Astrocyte (in vitro differentiated cells and primary cell): ENCODE measurements around the gene ENKUR. TPM values are rescaled to one million over a fixed set of nuclear protein-coding genes. Genes with fewer than 3 reads are reported as not detected.

Experiments used
- DNase-seq: peaks from one replicate; pipeline ENCODE4 v3.0.0-alpha.2; 2010; ENCODE audit warnings: low read depth
- FAIRE-seq: peaks from 2 replicates; lab custom pipeline; 2011; peaks lifted over from hg19 to GRCh38; lab: Jason Lieb, UNC
- H2AFZ ChIP-seq: 2 replicates; pipeline ENCODE4 v1.6.0; 2012; ENCODE audit warnings: low read depth, low read length, inconsistent platforms
- H3K27ac ChIP-seq: 2 replicates; pipeline ENCODE4 v1.5.1; 2011; ENCODE audit warnings: low read depth, low read length, inconsistent platforms
- H3K27me3 ChIP-seq: 2 replicates; pipeline ENCODE4 v1.6.0; 2011; ENCODE audit warnings: low read length, inconsistent platforms; ENCODE audit not compliant: insufficient read depth
- H3K36me3 ChIP-seq: 2 replicates; pipeline ENCODE4 v1.5.1; 2011; ENCODE audit warnings: low read length, inconsistent platforms; ENCODE audit not compliant: insufficient read depth
- H3K4me1 ChIP-seq: 2 replicates; pipeline ENCODE4 v1.5.1; 2011; ENCODE audit warnings: low read length, inconsistent platforms; ENCODE audit not compliant: insufficient read depth
- H3K4me2 ChIP-seq: 2 replicates; pipeline ENCODE4 v1.6.0; 2012; ENCODE audit warnings: low read length, inconsistent platforms
- H3K4me3 ChIP-seq: 2 replicates; pipeline ENCODE4 v1.5.1; 2011; ENCODE audit warnings: low read depth, mild to moderate bottlenecking, low read length, inconsistent platforms; ENCODE audit not compliant: insufficient read depth
- H3K79me2 ChIP-seq: 2 replicates; pipeline ENCODE4 v1.6.0; 2012; ENCODE audit warnings: mild to moderate bottlenecking, low read length, inconsistent platforms; ENCODE audit not compliant: insufficient read depth
- H3K9ac ChIP-seq: 2 replicates; pipeline ENCODE4 v1.6.0; 2012; ENCODE audit warnings: mild to moderate bottlenecking, low read length, inconsistent platforms
- H3K9me3 ChIP-seq: 2 replicates; pipeline ENCODE4 v1.5.1; 2012; ENCODE audit warnings: low read depth, mild to moderate bottlenecking, low read length, inconsistent platforms; ENCODE audit not compliant: insufficient read depth
- H4K20me1 ChIP-seq: 2 replicates; pipeline ENCODE4 v1.6.0; 2012; ENCODE audit warnings: low read length, inconsistent platforms; ENCODE audit not compliant: insufficient read depth
- H3K27ac Mint-ChIP-seq: one replicate; pipeline ENCODE4 v1.8.0; 2021; ENCODE audit warnings: mild to moderate bottlenecking, mixed read lengths; ENCODE audit not compliant: unreplicated experiment
- H3K27me3 Mint-ChIP-seq: one replicate; pipeline ENCODE4 v1.8.0; 2021; ENCODE audit warnings: low read depth, mixed read lengths; ENCODE audit not compliant: unreplicated experiment
- H3K36me3 Mint-ChIP-seq: one replicate; pipeline ENCODE4 v1.8.0; 2021; ENCODE audit warnings: low read depth, mixed read lengths; ENCODE audit not compliant: unreplicated experiment
- H3K4me1 Mint-ChIP-seq: one replicate; pipeline ENCODE4 v1.8.0; 2021; ENCODE audit warnings: low read depth, mixed read lengths; ENCODE audit not compliant: unreplicated experiment
- H3K4me3 Mint-ChIP-seq: one replicate; pipeline ENCODE4 v1.8.0; 2021; ENCODE audit warnings: mild to moderate bottlenecking, moderate library complexity, mixed read lengths; ENCODE audit not compliant: unreplicated experiment
- H3K9me3 Mint-ChIP-seq: one replicate; pipeline ENCODE4 v1.8.0; 2021; ENCODE audit warnings: mild to moderate bottlenecking, mixed read lengths; ENCODE audit not compliant: unreplicated experiment
- CTCF ChIP-seq: IDR thresholded peaks from 2 replicates; pipeline ENCODE4 v1.5.1; 2011; ENCODE audit warnings: low read depth, mild to moderate bottlenecking, inconsistent platforms, low read length, moderate library complexity; ENCODE audit not compliant: insufficient read depth
- EZH2 ChIP-seq: IDR thresholded peaks from 2 replicates; pipeline ENCODE4 v1.6.1; 2012; ENCODE audit warnings: mild to moderate bottlenecking, low read length, inconsistent platforms; ENCODE audit not compliant: insufficient read depth
- total RNA-seq: library from RNA; stranded (reverse); gene quantifications from 2 replicates; pipeline ENCODE4 v1.2.1, GENCODE V29; 2021

Gene ENKUR
- total RNA-seq, 1 donor from 2014 or later, result 0.34 TPM

GRCh38 chr10:25048450-25048849 is 32.5 kb upstream of the ENKUR start:
- no peaks in the 10 kb centered on the region for H3K27me3 ChIP-seq
- H3K36me3 ChIP-seq, result no peaks in the 10 kb centered on the region
- no peaks in the 10 kb centered on the region for H4K20me1 ChIP-seq
- H3K4me3 ChIP-seq, result no peak overlapping the region
- H3K27ac ChIP-seq, result no peak overlapping the region
- peaks cover 2% of the 10 kb centered on the region for H3K27me3 Mint-ChIP-seq
- H3K4me1 Mint-ChIP-seq, result no peaks in the 10 kb centered on the region
- peaks cover 2% of the 10 kb centered on the region for H3K36me3 Mint-ChIP-seq
- no peak overlapping the region for H3K27ac Mint-ChIP-seq
- H3K9me3 ChIP-seq, result no peaks in the 10 kb centered on the region
- H3K4me1 ChIP-seq, result peaks cover 5% of the 10 kb centered on the region
- no peak overlapping the region for H3K9ac ChIP-seq
- H3K79me2 ChIP-seq, result no peaks in the 10 kb centered on the region
- no peak overlapping the region for H2AFZ ChIP-seq
- H3K4me3 Mint-ChIP-seq, result no peak overlapping the region
- DNase-seq (no peak), FAIRE-seq (no peak)
- no peak overlapping the region for H3K4me2 ChIP-seq
- TF ChIP-seq EZH2, result no peak
- no peak for TF ChIP-seq CTCF
- H3K9me3 Mint-ChIP-seq, result peaks cover 8% of the 10 kb centered on the region

- Mint-ChIP-seq H3K9me3 (peaks cover 8% of the 10 kb centered on the region), H3K4me1 (no peaks in the 10 kb centered on the region), H3K27me3 (peaks cover 2% of the 10 kb centered on the region), H3K27ac (no peak overlapping the region), H3K4me3 (no peak overlapping the region), H3K36me3 (peaks cover 2% of the 10 kb centered on the region)
- H3K4me1 ChIP-seq, result peaks cover 5% of the 10 kb centered on the region
- TF ChIP-seq EZH2, result no peak
- TF ChIP-seq CTCF, result no peak
- no peaks in the 10 kb centered on the region for H3K79me2 ChIP-seq
- no peak overlapping the region for H3K4me3 ChIP-seq
- H3K4me2 ChIP-seq, result no peak overlapping the region
- H2AFZ ChIP-seq, result no peak overlapping the region
- FAIRE-seq (no peak), DNase-seq (peak; percentile 95)
- no peak overlapping the region for H3K27ac ChIP-seq
- no peak overlapping the region for H3K9ac ChIP-seq
- no peaks in the 10 kb centered on the region for H3K27me3 ChIP-seq
- H4K20me1 ChIP-seq, result no peaks in the 10 kb centered on the region
- H3K36me3 ChIP-seq, result no peaks in the 10 kb centered on the region
- H3K9me3 ChIP-seq, result no peaks in the 10 kb centered on the region
Observed at GRCh38 chr10:25047591-25048301, 31.8 kb upstream of the ENKUR start.

GRCh38 chr10:25047088-25047487 is 31.1 kb upstream of the ENKUR start:
- no peak overlapping the region for H3K4me3 Mint-ChIP-seq
- peaks cover 2% of the 10 kb centered on the region for H3K36me3 Mint-ChIP-seq
- Histone ChIP-seq H3K27ac (no peak overlapping the region), H3K79me2 (no peaks in the 10 kb centered on the region), H3K4me2 (no peak overlapping the region), H4K20me1 (no peaks in the 10 kb centered on the region), H3K9me3 (no peaks in the 10 kb centered on the region), H3K4me3 (no peak overlapping the region), H3K9ac (no peak overlapping the region), H2AFZ (no peak overlapping the region), H3K27me3 (no peaks in the 10 kb centered on the region), H3K36me3 (no peaks in the 10 kb centered on the region), H3K4me1 (peaks cover 5% of the 10 kb centered on the region)
- peaks cover 2% of the 10 kb centered on the region for H3K27me3 Mint-ChIP-seq
- no peak overlapping the region for H3K27ac Mint-ChIP-seq
- TF ChIP-seq CTCF (no peak), EZH2 (no peak)
- H3K9me3 Mint-ChIP-seq, result peaks cover 8% of the 10 kb centered on the region
- FAIRE-seq (no peak), DNase-seq (peak; percentile 17)
- no peaks in the 10 kb centered on the region for H3K4me1 Mint-ChIP-seq
